GM23338 (cell line): ENCODE measurements around the gene NCOA1. TPM values are rescaled to one million over a fixed set of nuclear protein-coding genes. Genes with fewer than 3 reads are reported as not detected.

ENCODE experiments used
- ATAC-seq: fragments of 200-7000 bp; cut with Tn5 transposase; 3 replicates; pipeline ENCODE4 v1.9.1; 2020
- DNase-seq: peaks from one replicate; pipeline ENCODE4 v3.0.0-alpha.2; 2015; ENCODE audit warnings: low spot score
- H2AFZ ChIP-seq: fragments of 200-600 bp; sonication (generic); 2 replicates; pipeline ENCODE4 v1.8.0; 2016; ENCODE audit warnings: antibody characterized with exemption, mild to moderate bottlenecking, moderate library complexity
- H3F3A ChIP-seq: fragments of 200-600 bp; sonication (generic); replicated peaks from 2 replicates; pipeline ENCODE4 v1.8.0; 2017; ENCODE audit warnings: antibody characterized with exemption, mixed run types, low read depth
- H3K27ac ChIP-seq: fragments of 200-600 bp; sonication (generic); 2 replicates; pipeline ENCODE4 v1.6.1; 2016; ENCODE audit warnings: low read depth
- H3K27me3 ChIP-seq: fragments of 200-600 bp; sonication (generic); 2 replicates; pipeline ENCODE4 v1.8.0; 2016; ENCODE audit warnings: mild to moderate bottlenecking, mixed run types, moderate library complexity; ENCODE audit not compliant: insufficient read depth
- H3K36me3 ChIP-seq: fragments of 200-600 bp; sonication (generic); 2 replicates; pipeline ENCODE4 v1.8.0; 2016; ENCODE audit warnings: mild to moderate bottlenecking; ENCODE audit not compliant: insufficient read depth
- H3K4me1 ChIP-seq: fragments of 200-600 bp; sonication (generic); 2 replicates; pipeline ENCODE4 v1.8.0; 2016; ENCODE audit warnings: mild to moderate bottlenecking, moderate library complexity; ENCODE audit not compliant: insufficient read depth
- H3K4me2 ChIP-seq: fragments of 200-600 bp; sonication (generic); 2 replicates; pipeline ENCODE4 v1.7.1; 2017; ENCODE audit warnings: mixed run types
- H3K4me3 ChIP-seq: fragments of 200-600 bp; sonication (generic); 2 replicates; pipeline ENCODE4 v1.6.1; 2016; ENCODE audit warnings: mixed run types
- H3K79me2 ChIP-seq: fragments of 200-600 bp; sonication (generic); replicated peaks from 2 replicates; pipeline ENCODE4 v1.8.0; 2017; ENCODE audit warnings: mild to moderate bottlenecking; ENCODE audit not compliant: insufficient read depth
- H3K9me2 ChIP-seq: fragments of 200-600 bp; sonication (generic); 2 replicates; pipeline ENCODE4 v1.8.0; 2017; ENCODE audit not compliant: insufficient read depth
- H4K20me1 ChIP-seq: fragments of 200-600 bp; sonication (generic); replicated peaks from 2 replicates; pipeline ENCODE4 v1.8.0; 2017; ENCODE audit warnings: mild to moderate bottlenecking; ENCODE audit not compliant: insufficient read depth
- H3K27ac Mint-ChIP-seq: 2 replicates; pipeline ENCODE4 v1.8.0; 2020; ENCODE audit warnings: inconsistent platforms, mild to moderate bottlenecking, moderate library complexity, mixed read lengths
- H3K27me3 Mint-ChIP-seq: 3 replicates; pipeline ENCODE4 v1.8.0; 2022; ENCODE audit warnings: low read depth, mild to moderate bottlenecking, moderate library complexity, mixed read lengths, inconsistent platforms; ENCODE audit not compliant: insufficient read depth, poor library complexity
- H3K36me3 Mint-ChIP-seq: 3 replicates; pipeline ENCODE4 v1.8.0; 2021; ENCODE audit warnings: low read depth, mild to moderate bottlenecking, inconsistent platforms, moderate library complexity, mixed read lengths
- H3K4me1 Mint-ChIP-seq: 3 replicates; pipeline ENCODE4 v1.8.0; 2020; ENCODE audit warnings: mild to moderate bottlenecking, inconsistent platforms, mixed read lengths
- H3K4me3 Mint-ChIP-seq: 3 replicates; pipeline ENCODE4 v1.8.0; 2021; ENCODE audit warnings: moderate library complexity, mild to moderate bottlenecking, inconsistent platforms, mixed read lengths
- H3K9me3 Mint-ChIP-seq: 3 replicates; pipeline ENCODE4 v1.8.0; 2020; ENCODE audit warnings: moderate library complexity, mild to moderate bottlenecking, inconsistent platforms, mixed read lengths
- CREB1 ChIP-seq: fragments of 250-450 bp; sonication (Bioruptor Pico); IDR thresholded peaks from 2 replicates; pipeline ENCODE4 v1.5.0; 2020; ENCODE audit warnings: low read depth, mild to moderate bottlenecking, moderate library complexity
- CTCF ChIP-seq, 2 experiments: fragments of 200-600 bp in 1 of 2; sonication (generic) in 1 of 2; conservative IDR thresholded peaks; 2 replicates each; pipeline versions ENCODE4 v1.5.1 to v1.6.1; 2016 to 2017; ENCODE audit warnings: antibody characterized with exemption in 2 of 2, low read depth in 2 of 2, mild to moderate bottlenecking in 2 of 2, moderate library complexity in 1 of 2
- ETS1 ChIP-seq: IDR thresholded peaks from 2 replicates; pipeline ENCODE4 v1.6.1; 2016; ENCODE audit warnings: antibody characterized with exemption
- EZH2 ChIP-seq: fragments of 200-600 bp; sonication (generic); IDR thresholded peaks from one replicate; pipeline ENCODE4 v1.8.0; 2017; ENCODE audit warnings: antibody characterized with exemption, mild to moderate bottlenecking, low read depth; ENCODE audit not compliant: unreplicated experiment
- EZH2phosphoT487 ChIP-seq: fragments of 200-600 bp; sonication (generic); IDR thresholded peaks from one replicate; pipeline ENCODE4 v1.8.1; 2018; ENCODE audit warnings: antibody characterized with exemption; ENCODE audit not compliant: unreplicated experiment
- JUNB ChIP-seq: IDR thresholded peaks from one replicate; pipeline ENCODE4 v1.6.1; 2016; ENCODE audit warnings: antibody characterized with exemption; ENCODE audit not compliant: unreplicated experiment
- NANOG ChIP-seq: IDR thresholded peaks from 2 replicates; pipeline ENCODE4 v1.6.1; 2016; ENCODE audit warnings: antibody characterized with exemption, borderline replicate concordance
- POLR2AphosphoS5 ChIP-seq: IDR thresholded peaks from 2 replicates; pipeline ENCODE4 v1.6.1; 2016; ENCODE audit warnings: antibody characterized with exemption, low read depth
- REST ChIP-seq: IDR thresholded peaks from one replicate; pipeline ENCODE4 v1.6.1; 2018; ENCODE audit warnings: antibody characterized with exemption; ENCODE audit not compliant: unreplicated experiment
- STAT1 ChIP-seq: IDR thresholded peaks from one replicate; pipeline ENCODE4 v1.6.1; 2016; ENCODE audit warnings: antibody characterized with exemption; ENCODE audit not compliant: unreplicated experiment
- ZNF114 ChIP-seq: fragments of 250-450 bp; sonication (Bioruptor Pico); IDR thresholded peaks from 2 replicates; pipeline ENCODE4 v1.5.0; 2020; ENCODE audit warnings: mild to moderate bottlenecking, moderate library complexity
- ZNF331 ChIP-seq: fragments of 250-450 bp; sonication (Bioruptor Pico); IDR thresholded peaks from 2 replicates; pipeline ENCODE4 v1.5.0; 2020; ENCODE audit warnings: low read depth, mild to moderate bottlenecking, moderate library complexity
- ZNF462 ChIP-seq: fragments of 250-450 bp; sonication (Bioruptor Pico); IDR thresholded peaks from 2 replicates; pipeline ENCODE4 v1.5.0; 2020; ENCODE audit warnings: mild to moderate bottlenecking, moderate library complexity
- polyA plus RNA-seq: library from polyadenylated mRNA; unstranded; fragments of >200 nt; fragmentation: Nextera tagmentation; extraction: Ambion mirVana; gene quantifications from 2 replicates; pipeline ENCODE4 v1.2.1, GENCODE V29; 2016
- total RNA-seq: library from RNA; depleted of rRNA; stranded (reverse); fragments of >200 nt; shearing (Covaris generic); gene quantifications from 2 replicates; pipeline ENCODE4 v1.2.3, GENCODE V29; 2014

The NCOA1 gene
- total and polyA plus RNA-seq, 2 experiments from 2014 or later, result 7.1 to 15.1 TPM

GRCh38 chr2:24675338-24675737, 184.3 kb downstream of the NCOA1 start:
- H3K36me3 Mint-ChIP-seq, result peaks cover 4% of the 10 kb centered on the region; the same call in 2 of the 3 replicates
- no peak for DNase-seq

More at GRCh38 chr2:24675338-24675737, 184.3 kb downstream of the NCOA1 start:
- Histone ChIP-seq H3K36me3 (no peaks in the 10 kb centered on the region), H3K27me3 (no peaks in the 10 kb centered on the region), H3K9me2 (no peaks in the 10 kb centered on the region), H2AFZ (no peak overlapping the region), H3K4me1 (no peaks in the 10 kb centered on the region), H4K20me1 (no peaks in the 10 kb centered on the region), H3K4me3 (no peak overlapping the region), H3K27ac (no peak overlapping the region), H3K4me2 (no peak overlapping the region), H3K79me2 (no peaks in the 10 kb centered on the region), H3F3A (no peaks in the 10 kb centered on the region)
- H3K4me3 Mint-ChIP-seq, result no peak overlapping the region
- H3K27me3 Mint-ChIP-seq, result no peaks in the 10 kb centered on the region
- no peak for TF ChIP-seq CTCF (conservative IDR thresholded peaks at IDR 0.05; ENCODE audit: low read depth in 2 of 2)
- TF ChIP-seq CREB1, result no peak
- no peak for TF ChIP-seq ETS1
- TF ChIP-seq NANOG, result no peak
- TF ChIP-seq ZNF114, result no peak
- TF ChIP-seq EZH2, result no peak
- no peak for TF ChIP-seq POLR2AphosphoS5
- TF ChIP-seq REST, result no peak
- TF ChIP-seq ZNF331, result no peak
- TF ChIP-seq ZNF462 (CRISPR knock-in tag), result no peak
- no peak for TF ChIP-seq JUNB
- TF ChIP-seq EZH2phosphoT487, result no peak
- no peak for TF ChIP-seq STAT1
- ATAC-seq, result no peak
- H3K4me1 Mint-ChIP-seq, result no peaks in the 10 kb centered on the region
- H3K9me3 Mint-ChIP-seq, result no peaks in the 10 kb centered on the region
- H3K27ac Mint-ChIP-seq, result no peak overlapping the region
